Astrocyte (in vitro differentiated cells and primary cell): ENCODE measurements around the gene NR2C2. TPM values are rescaled to one million over a fixed set of nuclear protein-coding genes. Genes with fewer than 3 reads are reported as not detected.

Source experiments
- DNase-seq: peaks from one replicate; pipeline ENCODE4 v3.0.0-alpha.2; 2010; ENCODE audit warnings: low read depth
- FAIRE-seq: peaks from 2 replicates; lab custom pipeline; 2011; peaks lifted over from hg19 to GRCh38; lab: Jason Lieb, UNC
- H2AFZ ChIP-seq: 2 replicates; pipeline ENCODE4 v1.6.0; 2012; ENCODE audit warnings: low read depth, low read length, inconsistent platforms
- H3K27ac ChIP-seq: 2 replicates; pipeline ENCODE4 v1.5.1; 2011; ENCODE audit warnings: low read depth, low read length, inconsistent platforms
- H3K27me3 ChIP-seq: 2 replicates; pipeline ENCODE4 v1.6.0; 2011; ENCODE audit warnings: low read length, inconsistent platforms; ENCODE audit not compliant: insufficient read depth
- H3K36me3 ChIP-seq: 2 replicates; pipeline ENCODE4 v1.5.1; 2011; ENCODE audit warnings: low read length, inconsistent platforms; ENCODE audit not compliant: insufficient read depth
- H3K4me1 ChIP-seq: 2 replicates; pipeline ENCODE4 v1.5.1; 2011; ENCODE audit warnings: low read length, inconsistent platforms; ENCODE audit not compliant: insufficient read depth
- H3K4me2 ChIP-seq: 2 replicates; pipeline ENCODE4 v1.6.0; 2012; ENCODE audit warnings: low read length, inconsistent platforms
- H3K4me3 ChIP-seq: 2 replicates; pipeline ENCODE4 v1.5.1; 2011; ENCODE audit warnings: low read depth, mild to moderate bottlenecking, low read length, inconsistent platforms; ENCODE audit not compliant: insufficient read depth
- H3K79me2 ChIP-seq: 2 replicates; pipeline ENCODE4 v1.6.0; 2012; ENCODE audit warnings: mild to moderate bottlenecking, low read length, inconsistent platforms; ENCODE audit not compliant: insufficient read depth
- H3K9ac ChIP-seq: 2 replicates; pipeline ENCODE4 v1.6.0; 2012; ENCODE audit warnings: mild to moderate bottlenecking, low read length, inconsistent platforms
- H3K9me3 ChIP-seq: 2 replicates; pipeline ENCODE4 v1.5.1; 2012; ENCODE audit warnings: low read depth, mild to moderate bottlenecking, low read length, inconsistent platforms; ENCODE audit not compliant: insufficient read depth
- H4K20me1 ChIP-seq: 2 replicates; pipeline ENCODE4 v1.6.0; 2012; ENCODE audit warnings: low read length, inconsistent platforms; ENCODE audit not compliant: insufficient read depth
- H3K27ac Mint-ChIP-seq: one replicate; pipeline ENCODE4 v1.8.0; 2021; ENCODE audit warnings: mild to moderate bottlenecking, mixed read lengths; ENCODE audit not compliant: unreplicated experiment
- H3K27me3 Mint-ChIP-seq: one replicate; pipeline ENCODE4 v1.8.0; 2021; ENCODE audit warnings: low read depth, mixed read lengths; ENCODE audit not compliant: unreplicated experiment
- H3K36me3 Mint-ChIP-seq: one replicate; pipeline ENCODE4 v1.8.0; 2021; ENCODE audit warnings: low read depth, mixed read lengths; ENCODE audit not compliant: unreplicated experiment
- H3K4me1 Mint-ChIP-seq: one replicate; pipeline ENCODE4 v1.8.0; 2021; ENCODE audit warnings: low read depth, mixed read lengths; ENCODE audit not compliant: unreplicated experiment
- H3K4me3 Mint-ChIP-seq: one replicate; pipeline ENCODE4 v1.8.0; 2021; ENCODE audit warnings: mild to moderate bottlenecking, moderate library complexity, mixed read lengths; ENCODE audit not compliant: unreplicated experiment
- H3K9me3 Mint-ChIP-seq: one replicate; pipeline ENCODE4 v1.8.0; 2021; ENCODE audit warnings: mild to moderate bottlenecking, mixed read lengths; ENCODE audit not compliant: unreplicated experiment
- CTCF ChIP-seq: IDR thresholded peaks from 2 replicates; pipeline ENCODE4 v1.5.1; 2011; ENCODE audit warnings: low read depth, mild to moderate bottlenecking, inconsistent platforms, low read length, moderate library complexity; ENCODE audit not compliant: insufficient read depth
- EZH2 ChIP-seq: IDR thresholded peaks from 2 replicates; pipeline ENCODE4 v1.6.1; 2012; ENCODE audit warnings: mild to moderate bottlenecking, low read length, inconsistent platforms; ENCODE audit not compliant: insufficient read depth
- total RNA-seq: library from RNA; stranded (reverse); gene quantifications from 2 replicates; pipeline ENCODE4 v1.2.1, GENCODE V29; 2021

The NR2C2 gene
- total RNA-seq, 1 donor from 2014 or later, result 36.3 TPM

- Mint-ChIP-seq H3K27me3 (no peaks in the 10 kb centered on the region), H3K4me3 (no peak overlapping the region), H3K27ac (no peak overlapping the region), H3K4me1 (no peaks in the 10 kb centered on the region), H3K36me3 (peaks cover 18% of the 10 kb centered on the region), H3K9me3 (no peaks in the 10 kb centered on the region)
- Histone ChIP-seq H3K9ac (no peak overlapping the region), H3K4me1 (no peaks in the 10 kb centered on the region), H3K9me3 (no peaks in the 10 kb centered on the region), H3K36me3 (peaks cover 37% of the 10 kb centered on the region), H3K4me3 (no peak overlapping the region), H3K27ac (no peak overlapping the region), H3K79me2 (no peaks in the 10 kb centered on the region), H4K20me1 (no peaks in the 10 kb centered on the region), H2AFZ (no peak overlapping the region), H3K27me3 (no peaks in the 10 kb centered on the region), H3K4me2 (no peak overlapping the region)
- TF ChIP-seq CTCF, result no peak
- TF ChIP-seq EZH2, result no peak
- FAIRE-seq (no peak), DNase-seq (no peak)
These were observed 85.3 kb downstream of the NR2C2 start for GRCh38 chr3:15032650-15033049.

GRCh38 chr3:15033103-15033502, 85.7 kb downstream of the NR2C2 start:
- H3K4me1 Mint-ChIP-seq, result no peaks in the 10 kb centered on the region
- Histone ChIP-seq H3K4me1 (no peaks in the 10 kb centered on the region), H3K4me3 (no peak overlapping the region), H3K36me3 (peaks cover 41% of the 10 kb centered on the region), H3K27me3 (no peaks in the 10 kb centered on the region), H3K4me2 (no peak overlapping the region), H3K79me2 (no peaks in the 10 kb centered on the region), H3K9ac (no peak overlapping the region), H3K27ac (no peak overlapping the region), H4K20me1 (no peaks in the 10 kb centered on the region), H2AFZ (no peak overlapping the region), H3K9me3 (no peaks in the 10 kb centered on the region)
- peaks cover 18% of the 10 kb centered on the region for H3K36me3 Mint-ChIP-seq
- TF ChIP-seq EZH2 (no peak), CTCF (no peak)
- FAIRE-seq (no peak), DNase-seq (no peak)
- no peaks in the 10 kb centered on the region for H3K27me3 Mint-ChIP-seq
- no peak overlapping the region for H3K4me3 Mint-ChIP-seq
- H3K27ac Mint-ChIP-seq, result no peak overlapping the region
- no peaks in the 10 kb centered on the region for H3K9me3 Mint-ChIP-seq

- Histone ChIP-seq H3K9me3 (no peaks in the 10 kb centered on the region), H3K27ac (no peak overlapping the region), H3K4me2 (no peak overlapping the region), H3K36me3 (peaks cover 40% of the 10 kb centered on the region), H4K20me1 (peaks cover 8% of the 10 kb centered on the region), H3K4me3 (no peak overlapping the region), H3K79me2 (no peaks in the 10 kb centered on the region), H3K27me3 (no peaks in the 10 kb centered on the region), H3K9ac (no peak overlapping the region), H2AFZ (no peak overlapping the region), H3K4me1 (peaks cover 6% of the 10 kb centered on the region)
- no peaks in the 10 kb centered on the region for H3K9me3 Mint-ChIP-seq
- no peak overlapping the region for H3K27ac Mint-ChIP-seq
- FAIRE-seq, result no peak
- H3K27me3 Mint-ChIP-seq, result no peaks in the 10 kb centered on the region
- H3K36me3 Mint-ChIP-seq, result peaks cover 17% of the 10 kb centered on the region
- no peak overlapping the region for H3K4me3 Mint-ChIP-seq
- no peak for DNase-seq
- TF ChIP-seq CTCF, result no peak
- TF ChIP-seq EZH2, result no peak
- peaks cover 8% of the 10 kb centered on the region for H3K4me1 Mint-ChIP-seq
These were observed 90.9 kb downstream of the NR2C2 start for GRCh38 chr3:15038306-15038705.
